Putamen (tissue), 1 donor: ENCODE measurements around the gene TEX9.

Experiments used
- DNase-seq: peaks from one replicate; pipeline ENCODE4 v3.0.0-alpha.2; 2016; ENCODE audit warnings: low spot score

TEX9 gene

DNA sequence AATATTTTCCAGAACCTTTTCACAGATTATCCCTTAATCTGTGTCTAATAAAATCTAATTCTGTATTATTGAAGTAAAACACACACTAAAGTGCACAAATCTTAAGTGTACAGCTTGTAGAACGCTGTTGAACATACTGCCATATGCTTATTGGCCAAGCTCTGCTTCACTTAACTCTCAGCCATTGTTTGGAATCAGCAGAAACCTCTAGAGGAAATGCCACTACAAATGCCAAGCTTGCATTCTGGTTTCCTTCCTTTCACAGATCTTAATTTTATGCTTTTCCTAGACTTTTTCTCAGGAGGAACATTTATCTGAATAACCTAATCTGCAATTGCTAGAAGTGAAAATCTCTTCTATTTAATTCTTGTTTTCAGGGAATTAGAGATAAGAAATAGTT, 89.6 kb downstream of the TEX9 start:
- DNase-seq: no peak

DNA sequence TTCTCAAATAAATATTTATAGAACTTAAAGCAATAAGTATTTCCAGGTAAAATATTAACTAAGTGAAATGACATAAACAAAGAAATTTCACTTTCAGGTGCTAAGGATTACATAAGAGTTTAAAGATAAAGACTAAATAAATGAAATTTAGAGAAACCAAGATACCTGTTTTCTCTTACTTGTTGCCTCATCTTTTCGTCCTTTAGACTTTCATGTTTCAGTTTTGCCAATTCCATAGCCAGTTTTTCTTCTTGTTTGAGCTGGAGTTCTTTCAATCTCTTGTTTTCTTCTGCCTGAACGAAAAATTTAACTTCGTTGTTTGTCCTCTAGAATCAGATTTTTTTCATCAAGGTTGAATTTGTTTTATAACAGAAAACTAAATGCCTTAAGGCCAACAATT, 91.0 kb downstream of the TEX9 start:
- no peak for DNase-seq

DNA sequence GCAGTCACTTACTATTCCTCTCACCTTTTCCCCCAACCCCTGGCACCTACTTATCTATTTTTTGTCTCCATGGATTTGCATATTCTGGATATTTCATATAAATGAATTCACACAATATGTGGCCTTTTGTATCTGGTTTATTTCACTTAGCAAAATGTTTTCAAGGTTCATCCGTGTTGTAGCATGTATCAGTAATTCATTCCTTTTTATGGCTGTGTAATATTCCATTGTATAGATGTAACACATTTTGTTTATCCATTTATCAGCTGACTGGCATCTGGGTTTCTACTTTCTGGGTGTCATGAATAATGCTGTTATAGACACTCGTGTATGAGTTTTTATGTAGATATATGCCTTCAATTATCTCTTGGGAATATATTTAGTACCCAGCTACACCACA, 93.9 kb downstream of the TEX9 start:
- DNase-seq: no peak

DNA sequence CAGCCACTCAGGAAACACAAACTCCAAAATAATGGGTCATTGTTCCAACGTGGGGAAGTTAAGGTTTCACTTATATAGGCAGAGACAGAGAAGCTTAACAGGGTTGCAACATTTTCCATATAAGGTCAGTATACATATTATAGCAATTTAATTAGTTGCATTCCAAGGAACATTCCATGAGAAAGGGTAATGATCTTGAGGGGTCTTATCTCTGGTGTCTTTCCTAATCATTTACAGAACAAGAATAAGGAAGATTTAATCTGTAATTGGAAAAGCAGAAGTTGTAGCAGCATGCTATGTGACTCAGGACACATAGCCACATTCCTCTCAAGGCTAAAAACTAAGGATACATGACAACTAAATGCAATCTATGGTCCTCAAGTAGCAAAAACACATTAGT, 94.8 kb downstream of the TEX9 start:
- no peak for DNase-seq

DNA sequence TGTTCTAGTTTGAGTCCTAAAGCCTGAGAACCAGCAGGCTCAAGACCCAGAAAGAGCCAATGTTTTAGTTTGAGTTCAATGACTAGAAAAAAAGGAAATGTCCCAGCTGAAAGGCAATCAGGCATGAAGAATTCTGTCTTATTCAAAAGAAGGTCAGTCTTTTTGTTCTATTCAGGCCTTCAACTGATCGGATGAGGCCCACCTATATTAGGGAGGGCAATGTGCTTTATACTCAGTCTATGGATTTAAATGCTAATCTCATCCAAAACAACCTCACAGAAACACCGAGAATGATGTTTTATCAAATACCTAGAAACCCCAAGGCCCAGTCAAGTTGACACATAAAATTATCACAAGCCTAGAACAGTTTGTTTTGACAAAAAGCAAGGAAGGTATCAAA, 95.7 kb downstream of the TEX9 start:
- DNase-seq: no peak

DNA sequence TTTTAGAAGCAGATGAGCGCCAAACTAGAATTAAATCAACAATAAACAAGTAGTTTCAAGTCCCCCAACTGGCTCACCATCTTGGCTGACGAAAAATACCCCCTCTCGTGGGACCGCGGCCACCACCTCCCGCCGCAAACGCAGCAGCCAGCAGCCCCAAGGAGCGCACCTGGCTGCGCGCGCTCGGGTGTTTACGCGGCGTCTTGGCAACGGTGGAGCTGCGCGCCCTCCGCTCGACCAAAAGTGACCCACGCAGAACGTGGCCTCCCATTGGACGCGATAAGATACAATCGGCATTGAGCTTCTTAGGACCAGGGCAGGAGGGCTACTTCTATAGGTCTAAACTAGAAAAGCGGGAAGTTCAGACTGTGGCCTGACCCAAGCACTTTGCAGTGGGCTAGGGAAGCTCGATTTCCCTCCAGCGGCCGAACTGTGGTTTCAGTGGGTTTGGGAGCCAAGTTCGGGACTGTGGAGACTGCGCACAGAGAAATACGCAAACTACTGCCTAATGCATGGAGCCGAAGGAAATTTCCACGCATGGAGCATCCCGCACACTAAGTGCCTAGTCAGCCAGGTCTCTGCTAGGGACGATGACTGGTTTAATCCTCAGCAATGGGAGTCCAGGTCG, 99.8 kb downstream of the TEX9 start, which contains the start of gene MNS1:
MNS1 (minus strand) TSS at position 245 of the 628 bp plus-strand sequence; CDS start at position 80, 165 bp downstream.
- peak; percentile 88 for DNase-seq

DNA sequence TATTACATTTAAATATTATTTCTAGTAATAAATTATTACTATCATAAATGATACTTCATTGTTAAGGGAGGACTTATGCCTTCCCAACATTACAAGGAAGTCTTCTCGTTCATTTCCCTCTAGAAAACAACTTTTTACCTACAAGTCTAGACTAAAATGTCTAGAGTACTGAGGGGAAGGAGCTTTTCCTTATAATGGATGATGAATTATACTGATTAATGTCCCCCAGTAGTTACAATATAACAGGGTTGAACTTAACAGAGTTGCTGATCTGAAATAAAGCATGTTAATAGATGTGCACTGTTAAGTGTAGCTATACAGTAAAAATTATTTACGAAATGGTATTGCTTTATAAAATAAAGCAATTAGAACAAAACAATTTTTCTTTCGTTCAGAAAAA, 102.4 kb downstream of the TEX9 start:
- no peak for DNase-seq

DNA sequence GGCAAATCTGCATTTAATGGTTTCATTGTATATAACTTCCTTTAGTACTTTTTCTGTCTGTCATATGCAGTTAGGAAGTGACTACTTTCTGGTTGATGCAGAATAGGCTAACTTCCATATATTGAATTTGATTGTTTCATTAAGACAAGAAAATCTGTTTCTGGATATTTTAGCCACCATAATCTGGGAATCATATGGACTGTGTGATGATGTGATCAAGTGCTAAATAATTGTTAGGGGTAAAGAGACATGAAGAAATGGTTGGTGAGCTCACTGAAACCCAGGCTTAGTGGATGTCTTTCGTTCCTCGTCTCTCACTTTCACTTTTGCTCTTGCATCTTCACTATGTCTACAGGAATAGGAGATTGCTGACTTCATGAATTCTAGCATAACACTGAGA, 103.2 kb downstream of the TEX9 start:
- DNase-seq: no peak

DNA sequence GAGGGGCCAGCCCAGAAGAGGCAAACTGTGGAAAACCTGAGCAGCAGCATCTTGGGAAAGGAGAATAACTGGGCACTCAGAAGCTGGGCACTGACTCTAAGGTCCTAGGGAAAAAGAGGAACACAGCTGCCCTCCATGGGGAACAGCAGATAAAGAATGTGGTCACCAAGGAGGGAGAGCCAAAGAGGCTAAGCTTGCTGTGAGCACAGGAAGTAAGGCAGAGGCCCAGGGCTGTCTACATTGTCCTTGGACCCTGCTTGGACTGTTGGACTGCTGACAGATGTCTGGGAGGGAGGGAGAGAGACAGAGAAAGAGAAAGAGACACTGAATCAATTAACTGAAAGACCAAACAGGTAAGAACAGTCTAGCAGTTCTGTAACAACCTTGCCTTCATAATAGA, 104.3 kb downstream of the TEX9 start:
- DNase-seq: no peak

DNA sequence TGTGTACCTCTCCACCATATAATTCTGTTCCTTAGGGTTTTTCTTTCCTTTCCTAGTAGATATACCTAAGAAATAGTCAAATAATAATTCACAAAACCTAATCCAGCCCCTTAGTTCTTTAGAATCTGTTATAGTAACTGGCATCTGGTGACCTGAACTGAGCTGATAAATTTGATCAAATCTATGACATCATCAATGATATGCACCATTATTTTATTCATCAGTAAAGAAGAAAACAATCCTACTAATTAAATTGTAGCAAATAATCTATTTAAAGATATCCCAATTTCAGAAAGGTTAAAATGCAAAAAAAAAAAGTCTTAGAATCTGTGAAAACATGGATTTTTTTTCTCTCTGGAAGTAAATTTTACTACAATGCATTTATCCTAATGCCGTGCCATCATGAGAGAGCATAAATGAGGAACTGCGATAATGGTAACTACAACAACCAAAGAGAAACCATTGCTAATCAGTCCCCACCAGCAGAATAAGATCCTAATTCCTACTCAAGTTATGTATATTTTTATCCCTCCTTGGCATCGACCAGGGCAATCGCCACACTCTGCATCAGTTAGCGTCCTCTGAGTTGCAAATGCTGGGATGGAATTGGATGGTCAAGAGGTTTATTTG, 106.3 kb downstream of the TEX9 start:
- no peak for DNase-seq

DNA sequence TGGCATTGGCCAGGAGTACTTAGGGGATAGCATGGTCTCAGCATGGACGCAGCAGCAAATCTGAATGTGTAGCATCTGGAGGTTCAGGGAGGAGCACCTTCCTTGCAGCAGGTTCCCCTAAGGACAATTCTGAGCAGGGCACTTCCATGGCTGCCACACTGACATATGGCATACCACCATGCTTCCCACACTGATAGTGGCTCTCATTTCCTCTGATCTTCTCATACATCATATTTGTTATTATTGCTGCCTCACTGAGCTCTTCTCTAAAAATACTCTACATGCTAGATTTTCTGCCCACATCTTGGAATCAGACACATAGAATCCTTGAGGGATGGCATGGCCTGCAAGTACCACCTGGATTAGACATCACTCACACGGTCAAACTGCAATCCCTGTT, 107.1 kb downstream of the TEX9 start:
- DNase-seq: no peak

DNA sequence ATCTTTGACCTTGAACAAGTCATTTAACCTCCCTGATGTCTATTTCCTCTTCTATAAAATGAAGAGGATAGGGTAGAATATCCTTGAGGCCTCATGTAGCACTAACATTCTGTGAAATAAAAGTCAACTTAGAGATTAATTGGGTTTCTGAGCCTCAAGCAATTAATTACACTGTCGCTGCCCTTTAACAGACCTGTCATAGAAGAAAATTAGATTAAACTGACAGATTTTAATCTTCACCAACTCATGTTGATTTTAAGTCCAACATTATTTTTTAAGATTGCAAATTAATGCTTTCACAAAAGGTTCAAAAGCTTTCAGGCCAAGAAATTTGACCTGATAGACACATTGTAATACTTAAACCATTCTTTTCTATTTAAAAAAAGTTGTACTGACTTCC, 107.8 kb downstream of the TEX9 start:
- DNase-seq: no peak

DNA sequence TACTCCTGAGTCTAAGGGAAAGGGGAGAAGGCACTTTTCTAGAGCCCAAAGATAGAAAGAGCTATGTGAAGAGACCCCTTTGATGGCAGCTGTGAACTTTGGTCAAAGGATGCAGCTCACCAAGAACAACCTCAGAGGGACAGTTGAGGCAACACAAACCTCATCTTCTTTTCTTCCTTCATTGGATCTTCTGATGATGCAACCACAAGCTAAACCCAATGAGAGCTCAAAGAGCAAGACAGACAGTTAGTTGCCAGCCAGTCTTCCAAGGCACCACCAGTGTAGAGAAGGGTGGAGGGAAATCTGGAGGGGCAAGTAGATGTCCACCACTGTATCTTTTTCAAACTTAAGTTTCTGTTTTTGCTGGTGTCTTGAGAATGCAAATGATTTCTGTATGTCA, 110.1 kb downstream of the TEX9 start:
- no peak for DNase-seq
